Stimulated activated CD8-positive, alpha-beta memory T cell treated with anti-CD3 and anti-CD28 coated beads, Interleukin-15, amount 100 ng/mL, for 24 hours (primary cell): Measurements from ENCODE around the gene NGRN.

Experiments used
- DNase-seq: peaks from one replicate; pipeline ENCODE4 v3.0.0-alpha.2; 2020; ENCODE audit warnings: low read depth

The NGRN gene

GRCh38 chr15:90320062-90320884 lies 54.8 kb downstream of the NGRN start:
- DNase-seq: no peak

- no peak for DNase-seq
Observed at GRCh38 chr15:90320885-90321278, 55.4 kb downstream of the NGRN start.
